Mesodermal cell (in vitro differentiated cells): ENCODE results near the gene EFNB2.

ENCODE experiments used
- H3K27ac ChIP-seq: 2 replicates; pipeline ENCODE4 v1.7.0; 2013; ENCODE audit warnings: mild to moderate bottlenecking, low read depth, low read length, moderate library complexity; ENCODE audit not compliant: severe bottlenecking
- H3K36me3 ChIP-seq: 2 replicates; pipeline ENCODE4 v1.7.1; 2013; ENCODE audit warnings: mild to moderate bottlenecking, low read length, moderate library complexity; ENCODE audit not compliant: control insufficient read depth, insufficient read depth
- H3K4me1 ChIP-seq: one replicate; pipeline ENCODE4 v1.7.1; 2013; ENCODE audit warnings: mild to moderate bottlenecking, low read length; ENCODE audit not compliant: insufficient read depth, control insufficient read depth, poor library complexity, severe bottlenecking
- H3K4me3 ChIP-seq: 2 replicates; pipeline ENCODE4 v1.7.0; 2013; ENCODE audit warnings: low read length, control low read depth, mild to moderate bottlenecking; ENCODE audit not compliant: insufficient read depth, poor library complexity, severe bottlenecking; ENCODE audit errors: extremely low read depth
- H3K9me3 ChIP-seq: 2 replicates; pipeline ENCODE4 v1.7.1; 2013; ENCODE audit warnings: mild to moderate bottlenecking, low read length, moderate library complexity; ENCODE audit not compliant: control insufficient read depth
- WGBS, 2 experiments: methylation state at CpG; one replicate each; pipeline ENCODE4 v1.1.5; 2013; ENCODE audit warnings: missing lambda C conversion rate in 2 of 2; ENCODE audit not compliant: insufficient coverage in 2 of 2; 5-methylcytosine and 5-hydroxymethylcytosine counted together

Gene EFNB2

DNA sequence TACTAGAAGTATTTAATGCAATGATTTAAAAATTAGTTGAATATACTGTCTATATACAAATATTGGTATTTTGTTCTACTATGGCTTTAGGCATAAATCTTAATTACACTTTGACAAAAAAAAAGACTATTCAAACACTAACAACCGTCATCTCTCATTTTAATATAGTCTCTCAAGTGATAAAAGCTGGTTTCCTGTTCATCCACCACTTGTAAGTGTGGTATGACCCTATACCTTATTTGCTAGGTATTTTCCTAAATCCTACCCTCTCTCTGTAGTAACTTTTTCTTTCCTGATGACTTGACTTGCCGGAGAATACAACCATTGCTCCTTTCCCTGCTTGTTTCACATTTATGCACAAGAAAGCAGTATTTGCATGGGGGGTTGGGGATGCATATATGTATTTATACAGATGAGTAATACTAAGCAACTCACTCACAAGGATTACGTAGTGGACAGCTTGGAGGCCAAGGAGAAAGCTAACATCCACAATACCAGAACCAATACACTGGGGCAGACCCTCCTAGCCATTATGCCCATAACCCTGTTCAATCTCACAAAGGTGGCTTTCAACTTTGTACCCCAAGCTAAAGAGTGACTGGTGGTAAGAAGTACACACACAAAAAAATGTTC is 12.7 kb upstream of the EFNB2 start:
- Histone ChIP-seq H3K9me3 (no peaks in the 10 kb centered on the region), H3K4me3 (no peak overlapping the region), H3K4me1 (no peaks in the 10 kb centered on the region), H3K36me3 (peaks cover 75% of the 10 kb centered on the region), H3K27ac (no peak overlapping the region)
- 100% methylated on average over 1 of the region's 3 CpGs; no CpG with 5 or more reads in 1 of the 2 experiments for whole genome bisulfite sequencing, 2 experiments

DNA sequence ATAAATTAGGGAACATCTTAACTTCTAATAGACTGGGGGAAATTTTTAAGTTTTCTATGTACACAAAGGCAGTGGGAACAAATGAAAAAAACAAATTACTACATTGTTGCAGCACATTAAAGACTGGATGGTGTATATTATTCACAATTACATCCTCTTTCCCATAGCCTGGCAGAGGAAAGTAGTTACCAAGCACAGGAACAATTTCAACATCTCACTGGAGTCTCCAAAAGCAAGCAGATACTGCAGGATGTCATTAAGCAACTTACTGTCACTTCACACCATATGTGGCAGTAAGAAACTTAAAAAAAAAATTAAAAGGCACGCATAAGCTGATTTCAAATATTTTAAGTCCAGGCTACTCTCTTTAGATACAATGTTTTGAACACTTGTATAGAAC is 6.4 kb upstream of the EFNB2 start:
- Histone ChIP-seq H3K4me1 (peaks cover 2% of the 10 kb centered on the region), H3K4me3 (no peak overlapping the region), H3K27ac (no peak overlapping the region), H3K9me3 (no peaks in the 10 kb centered on the region), H3K36me3 (peaks cover 35% of the 10 kb centered on the region)
- WGBS, 2 experiments = no CpG with 5 or more reads among the region's 1 CpG

DNA sequence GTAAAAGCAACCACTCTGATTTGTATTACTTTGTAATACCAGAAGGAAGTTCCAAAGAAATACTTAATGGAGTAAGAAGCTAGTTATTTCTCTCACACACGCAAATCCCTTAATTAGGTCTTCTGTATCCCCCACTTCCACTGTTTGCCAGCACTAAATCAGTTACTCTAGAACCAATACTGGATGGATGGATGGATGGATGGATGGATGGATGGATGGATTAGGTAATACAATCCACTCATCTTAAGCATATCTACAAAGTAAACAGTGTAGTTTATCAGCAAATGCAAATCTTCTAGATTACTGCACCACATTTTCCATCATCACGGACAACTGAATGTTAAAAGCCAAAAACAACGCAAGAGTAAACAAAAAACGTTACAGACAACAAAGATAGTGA is 5.2 kb upstream of the EFNB2 start:
- WGBS, 2 experiments = 90 to 100% methylated on average over 3 of the region's 4 CpGs
- Histone ChIP-seq H3K4me3 (no peak overlapping the region), H3K27ac (no peak overlapping the region), H3K9me3 (no peaks in the 10 kb centered on the region), H3K36me3 (peaks cover 24% of the 10 kb centered on the region), H3K4me1 (peaks cover 2% of the 10 kb centered on the region)

DNA sequence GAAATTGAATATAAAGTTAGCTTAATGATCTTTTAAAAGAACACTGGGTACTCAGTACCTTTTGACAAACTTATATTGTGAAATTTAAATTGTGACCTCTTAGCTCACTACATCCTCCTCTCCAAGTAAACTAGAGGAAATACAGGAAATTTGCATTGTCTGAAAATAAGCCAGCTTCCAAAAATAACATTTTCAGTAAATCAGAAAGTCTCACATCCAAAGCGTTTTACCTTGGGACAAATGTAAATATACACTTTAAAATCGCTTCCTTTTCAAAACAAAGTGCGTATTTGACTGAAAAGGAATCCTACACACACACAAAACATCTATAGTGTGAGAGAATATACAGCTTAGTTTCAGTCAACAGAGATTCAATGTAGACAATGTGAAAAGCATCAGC is 2.1 kb upstream of the EFNB2 start:
- Histone ChIP-seq H3K36me3 (peaks cover 18% of the 10 kb centered on the region), H3K4me3 (no peak overlapping the region), H3K27ac (no peak overlapping the region), H3K4me1 (peaks cover 2% of the 10 kb centered on the region), H3K9me3 (no peaks in the 10 kb centered on the region)
- 0% methylated on average over 1 of the region's 3 CpGs; no CpG with 5 or more reads in 1 of the 2 experiments for WGBS, 2 experiments

DNA sequence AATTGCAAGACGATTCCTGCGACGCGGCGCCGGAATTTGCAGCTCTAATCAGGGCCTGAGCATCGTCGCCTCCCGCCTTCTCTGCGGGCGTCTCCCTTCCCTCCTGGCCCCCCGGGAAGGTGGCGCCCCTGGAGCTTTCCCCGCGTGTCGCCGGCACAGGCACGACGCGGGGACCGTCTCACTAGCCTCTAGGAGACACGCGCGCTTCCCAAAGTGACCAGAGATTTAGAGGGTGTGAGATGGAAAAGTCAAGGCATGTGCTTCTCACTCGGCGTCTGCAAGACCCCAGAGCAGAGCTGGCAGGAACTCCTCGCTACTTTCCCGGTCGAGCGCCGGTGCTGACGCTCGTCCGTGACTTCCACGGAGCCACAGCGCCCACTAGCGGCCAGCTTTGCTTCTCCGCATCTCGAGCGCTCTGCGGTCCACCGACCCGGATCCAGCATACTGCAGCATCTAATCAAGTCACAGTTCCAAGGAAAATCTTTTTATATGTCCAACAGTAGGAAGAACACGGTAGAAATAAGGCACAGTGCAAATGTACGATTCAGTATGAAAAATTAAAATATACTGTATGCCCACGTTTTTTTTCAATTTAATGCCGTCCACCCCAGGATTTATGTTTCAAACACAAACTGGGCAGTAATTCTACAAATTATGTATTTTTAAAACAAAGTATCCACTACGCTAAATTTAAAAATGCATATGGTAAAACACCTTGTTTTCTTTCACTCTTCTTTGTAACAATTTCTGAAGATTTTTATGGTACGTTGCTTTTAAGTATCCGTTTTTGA is 977 bp upstream of the EFNB2 start:
- 0 to 2% methylated on average over 30 to 41 of the region's 50 CpGs for WGBS, 2 experiments
- Histone ChIP-seq H3K36me3 (peaks cover 22% of the 10 kb centered on the region), H3K4me1 (peaks cover 2% of the 10 kb centered on the region), H3K27ac (peak overlapping the region; percentile 72), H3K9me3 (no peaks in the 10 kb centered on the region), H3K4me3 (peak overlapping the region; percentile 77)

DNA sequence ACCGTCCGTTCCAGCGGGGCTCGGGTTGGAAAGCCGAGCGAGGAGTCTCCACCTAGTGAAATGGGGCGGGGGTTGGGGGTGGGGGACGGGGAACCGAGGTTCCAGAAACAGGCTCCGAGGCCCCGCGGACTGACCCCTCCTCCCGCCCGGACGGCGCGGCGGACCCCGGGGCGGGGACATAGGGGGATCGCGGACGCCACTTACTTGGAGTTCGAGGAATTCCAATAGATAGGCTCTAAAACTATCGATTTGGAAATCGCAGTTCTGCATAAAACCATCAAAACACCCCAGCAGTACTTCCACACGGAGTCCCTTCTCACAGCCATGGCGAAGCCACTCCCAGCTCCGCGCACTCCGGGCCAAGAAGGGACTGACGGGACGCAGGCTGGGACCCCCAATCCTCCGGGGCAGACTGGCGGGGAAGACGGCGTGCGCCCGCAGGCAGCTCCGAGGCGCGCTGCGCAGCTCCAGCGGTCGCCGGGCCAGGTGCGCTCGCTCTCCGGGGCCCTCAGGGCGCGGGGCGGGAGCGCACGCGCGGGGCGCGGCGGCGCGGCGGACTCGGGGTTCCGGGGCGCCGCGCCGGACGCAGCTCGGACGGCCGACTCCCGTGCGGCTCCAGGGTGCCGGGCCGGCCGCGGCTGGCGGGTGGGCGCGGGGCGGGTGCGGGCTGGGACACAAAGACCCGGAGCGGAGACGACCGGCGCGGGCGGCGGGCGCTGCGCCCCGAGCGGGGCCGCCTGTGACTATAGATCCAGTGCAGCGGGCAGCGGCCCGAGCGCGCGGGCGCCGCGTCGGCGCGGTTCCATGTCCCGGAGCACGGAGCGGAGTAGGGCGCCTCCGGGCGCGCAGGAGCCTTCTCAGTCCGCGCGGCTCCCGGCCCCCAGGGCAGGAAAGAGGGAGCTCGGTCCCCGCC is 567 bp downstream of the EFNB2 start:
- no peak overlapping the region for H3K27ac ChIP-seq

GRCh38 chr13:106533943-106534638 is 1.4 kb downstream of the EFNB2 start:
- Histone ChIP-seq H3K9me3 (no peaks in the 10 kb centered on the region), H3K36me3 (peaks cover 28% of the 10 kb centered on the region), H3K27ac (peak overlapping the region; percentile 32), H3K4me1 (peaks cover 19% of the 10 kb centered on the region), H3K4me3 (peak overlapping the region; percentile 77)
- WGBS, 2 experiments = 0 to 1% methylated on average over 32 to 60 of the region's 66 CpGs

More for the DNA sequence above, 567 bp downstream of the EFNB2 start:
- 0% methylated on average over 104 to 105 of the region's 121 CpGs for WGBS, 2 experiments
- Histone ChIP-seq H3K4me3 (peak overlapping the region; percentile 77), H3K4me1 (peaks cover 11% of the 10 kb centered on the region), H3K36me3 (peaks cover 24% of the 10 kb centered on the region), H3K9me3 (no peaks in the 10 kb centered on the region)

- H3K4me3 ChIP-seq = peak overlapping the region; percentile 77
- no peaks in the 10 kb centered on the region for H3K9me3 ChIP-seq
- H3K4me1 ChIP-seq = peaks cover 25% of the 10 kb centered on the region
- H3K36me3 ChIP-seq = peaks cover 34% of the 10 kb centered on the region
- H3K27ac ChIP-seq = peak overlapping the region; percentile 66
- 1% methylated on average over 18 to 31 of the region's 44 CpGs for WGBS, 2 experiments
Observed at GRCh38 chr13:106533101-106533942, 2.1 kb downstream of the EFNB2 start.

- peaks cover 23% of the 10 kb centered on the region for H3K4me1 ChIP-seq
- peak overlapping the region; percentile 66 for H3K27ac ChIP-seq
- H3K9me3 ChIP-seq = no peaks in the 10 kb centered on the region
- H3K4me3 ChIP-seq = peak overlapping the region; percentile 77
- 31 to 32% methylated on average over 9 to 14 of the region's 18 CpGs for WGBS, 2 experiments
- peaks cover 42% of the 10 kb centered on the region for H3K36me3 ChIP-seq
Observed at GRCh38 chr13:106532111-106532929, 3.1 kb downstream of the EFNB2 start.
